Measurements from ENCODE around the gene RNF17. TPM values are rescaled to one million over a fixed set of nuclear protein-coding genes. Genes with fewer than 3 reads are reported as not detected.

RNF17 gene
- total RNA-seq, 2 donors from 2014 or later = not detected

DNA sequence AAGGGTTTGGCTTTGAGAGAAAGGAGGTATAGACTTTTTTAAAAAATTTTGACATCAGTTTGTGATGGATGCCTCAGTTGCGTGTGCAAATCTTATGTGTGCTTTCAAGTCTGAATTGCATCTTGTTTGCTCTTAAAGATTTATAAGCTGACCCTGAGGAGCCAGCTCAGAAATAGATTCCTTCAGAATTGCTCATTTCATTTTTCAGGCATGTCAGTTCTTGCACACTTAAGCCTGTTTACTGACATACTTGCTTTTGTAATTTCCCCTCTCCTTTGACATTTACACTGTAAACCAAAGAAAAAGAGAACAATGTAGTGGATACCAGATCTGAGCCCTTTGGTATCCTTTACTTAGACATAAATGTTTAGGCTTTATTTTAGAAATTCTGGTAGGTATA lies 87.6 kb downstream of the RNF17 start:
- Mint-ChIP-seq H3K4me1 (ENCODE audit: low read depth in 2 of 2) (no peaks in the 10 kb centered on the region), H3K9me3 (no peaks in the 10 kb centered on the region), H3K36me3 (no peaks in the 10 kb centered on the region), H3K27me3 (peaks cover 10 to 15% of the 10 kb centered on the region in 2 donors), H3K27ac (no peak overlapping the region), H3K4me3 (no peak overlapping the region)
- ATAC-seq = no peak
- no peak for DNase-seq (ENCODE audit: low spot score)

- DNase-seq (ENCODE audit: low spot score) (no peak), ATAC-seq (no peak)
- Mint-ChIP-seq H3K4me3 (no peak overlapping the region), H3K36me3 (no peaks in the 10 kb centered on the region), H3K4me1 (ENCODE audit: low read depth in 2 of 2) (no peaks in the 10 kb centered on the region), H3K27me3 (peaks cover 10 to 15% of the 10 kb centered on the region in 2 donors), H3K27ac (no peak overlapping the region), H3K9me3 (no peaks in the 10 kb centered on the region)
Observed at GRCh38 chr13:24854311-24854710, 90.3 kb downstream of the RNF17 start.

DNA sequence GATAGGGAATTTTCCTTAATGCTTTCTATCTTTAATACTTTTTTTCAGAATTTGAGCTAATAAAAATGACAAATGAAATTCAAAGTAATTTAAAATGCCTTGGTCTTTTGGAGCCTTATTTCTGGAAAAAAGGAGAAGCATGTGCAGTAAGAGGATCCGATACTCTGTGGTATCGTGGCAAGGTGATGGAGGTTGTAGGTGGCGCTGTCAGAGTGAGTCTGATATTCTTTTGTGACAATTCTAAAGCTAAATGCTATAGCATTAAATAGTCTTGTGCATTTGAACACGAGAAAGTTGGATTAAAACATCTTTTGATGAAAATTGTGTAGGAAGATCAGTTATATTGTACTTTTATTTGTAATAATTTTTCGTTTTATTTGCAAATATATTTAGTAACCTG lies 95.0 kb downstream of the RNF17 start:
- DNase-seq (ENCODE audit: low spot score) (no peak), ATAC-seq (no peak)
- peaks cover 5 to 7% of the 10 kb centered on the region in 2 donors for H3K27me3 Mint-ChIP-seq
- no peaks in the 10 kb centered on the region for H3K4me1 Mint-ChIP-seq (ENCODE audit: low read depth in 2 of 2)
- no peaks in the 10 kb centered on the region for H3K36me3 Mint-ChIP-seq
- H3K4me3 Mint-ChIP-seq = no peak overlapping the region
- H3K27ac Mint-ChIP-seq = no peak overlapping the region
- no peaks in the 10 kb centered on the region for H3K9me3 Mint-ChIP-seq

GRCh38 chr13:24860770-24861169 lies 96.8 kb downstream of the RNF17 start:
- Mint-ChIP-seq H3K4me3 (no peak overlapping the region), H3K4me1 (ENCODE audit: low read depth in 2 of 2) (peaks cover 0 to 11% of the 10 kb centered on the region in 2 donors), H3K9me3 (no peaks in the 10 kb centered on the region), H3K27ac (no peak overlapping the region), H3K36me3 (no peaks in the 10 kb centered on the region), H3K27me3 (peaks cover 6 to 8% of the 10 kb centered on the region in 2 donors)
- no peak for ATAC-seq
- DNase-seq (ENCODE audit: low spot score) = no peak

GRCh38 chr13:24861617-24862362 lies 97.8 kb downstream of the RNF17 start:
- H3K36me3 Mint-ChIP-seq = no peaks in the 10 kb centered on the region
- ATAC-seq (no peak), DNase-seq (ENCODE audit: low spot score) (no peak)
- H3K27me3 Mint-ChIP-seq = peaks cover 4 to 8% of the 10 kb centered on the region in 2 donors
- no peaks in the 10 kb centered on the region for H3K9me3 Mint-ChIP-seq
- no peak overlapping the region for H3K27ac Mint-ChIP-seq
- H3K4me1 Mint-ChIP-seq (ENCODE audit: low read depth in 2 of 2) = peaks cover 0 to 12% of the 10 kb centered on the region in 2 donors
- H3K4me3 Mint-ChIP-seq = no peak overlapping the region

DNA sequence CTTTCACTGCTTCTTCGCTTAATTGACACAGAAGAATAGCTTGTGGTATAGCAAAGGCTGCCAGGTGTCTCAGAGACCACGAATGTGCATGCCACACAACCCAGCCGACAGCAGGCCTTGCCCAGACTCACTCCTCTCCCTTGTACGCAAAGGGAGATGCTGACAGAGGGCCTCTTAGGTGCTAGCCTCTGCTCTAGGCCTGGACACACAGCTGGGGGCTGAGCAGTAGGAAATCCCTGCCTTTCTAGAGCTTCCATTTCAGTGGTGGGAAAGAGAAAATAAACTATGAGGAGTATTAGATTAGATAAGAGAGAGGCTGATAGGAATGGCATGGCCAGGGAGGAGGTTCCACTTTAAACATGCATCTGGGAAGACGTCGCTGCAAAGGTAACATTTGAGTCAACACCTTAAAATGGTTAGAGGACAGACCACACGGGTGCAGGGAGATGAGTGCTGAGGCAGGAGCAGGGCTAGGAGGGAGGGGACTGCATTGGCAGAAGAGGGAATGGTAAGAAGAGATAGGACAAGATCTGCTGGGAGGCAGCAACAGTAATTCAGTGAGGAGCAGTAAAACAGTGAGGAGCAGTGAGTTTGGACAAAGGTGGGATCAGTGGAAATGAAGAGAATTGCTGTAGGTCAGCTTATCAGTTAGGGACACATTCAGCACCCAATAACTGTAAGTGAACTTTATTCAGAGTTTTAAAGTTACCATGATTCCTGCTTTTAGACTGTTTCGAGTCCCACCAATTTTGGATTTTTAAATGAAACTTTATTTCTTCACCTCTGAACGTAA lies 100.0 kb downstream of the RNF17 start:
- no peaks in the 10 kb centered on the region for H3K9me3 Mint-ChIP-seq
- no peak overlapping the region for H3K4me3 Mint-ChIP-seq
- peaks cover 8 to 15% of the 10 kb centered on the region in 2 donors for H3K27me3 Mint-ChIP-seq
- H3K4me1 Mint-ChIP-seq (ENCODE audit: low read depth in 2 of 2) = peaks cover 0 to 12% of the 10 kb centered on the region in 2 donors
- DNase-seq (ENCODE audit: low spot score) = no peak
- H3K27ac Mint-ChIP-seq = no peak overlapping the region
- H3K36me3 Mint-ChIP-seq = no peaks in the 10 kb centered on the region
- ATAC-seq = peak in 1 of 2 donors; percentile 53

- DNase-seq (ENCODE audit: low spot score) = no peak
- H3K4me3 Mint-ChIP-seq = no peak overlapping the region
- peaks cover 0 to 12% of the 10 kb centered on the region in 2 donors for H3K4me1 Mint-ChIP-seq (ENCODE audit: low read depth in 2 of 2)
- H3K9me3 Mint-ChIP-seq = no peaks in the 10 kb centered on the region
- H3K36me3 Mint-ChIP-seq = no peaks in the 10 kb centered on the region
- H3K27me3 Mint-ChIP-seq = peaks cover 9 to 18% of the 10 kb centered on the region in 2 donors
- H3K27ac Mint-ChIP-seq = no peak overlapping the region
- ATAC-seq = no peak
Observed at GRCh38 chr13:24864579-24864978, 100.6 kb downstream of the RNF17 start.

GRCh38 chr13:24865163-24865953 lies 101.4 kb downstream of the RNF17 start:
- Mint-ChIP-seq H3K36me3 (no peaks in the 10 kb centered on the region), H3K27ac (no peak overlapping the region), H3K27me3 (peaks cover 10 to 18% of the 10 kb centered on the region in 2 donors), H3K9me3 (no peaks in the 10 kb centered on the region), H3K4me1 (ENCODE audit: low read depth in 2 of 2) (peaks cover 0 to 12% of the 10 kb centered on the region in 2 donors), H3K4me3 (no peak overlapping the region)
- DNase-seq (ENCODE audit: low spot score) = no peak
- no peak for ATAC-seq

DNA sequence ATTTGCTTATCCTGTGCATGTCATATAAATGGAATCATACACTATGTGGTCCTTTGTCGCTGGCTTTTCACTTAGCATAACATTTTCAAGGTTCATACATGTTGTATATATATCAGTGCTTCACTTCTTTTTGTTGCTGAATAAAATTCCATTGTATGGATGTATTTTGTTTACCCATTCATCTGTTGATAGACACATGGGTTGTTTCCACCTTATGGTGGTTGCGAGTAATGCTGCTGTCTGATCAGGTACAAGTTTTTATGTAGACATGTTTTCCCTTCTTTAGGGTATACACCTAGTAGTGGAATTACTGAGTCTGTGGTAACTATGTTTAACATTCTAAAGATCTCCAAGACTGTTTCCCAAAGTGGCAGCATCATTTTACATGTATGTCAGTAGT lies 102.5 kb downstream of the RNF17 start:
- Mint-ChIP-seq H3K4me3 (no peak overlapping the region), H3K27ac (no peak overlapping the region), H3K9me3 (no peaks in the 10 kb centered on the region), H3K36me3 (no peaks in the 10 kb centered on the region), H3K4me1 (ENCODE audit: low read depth in 2 of 2) (peaks cover 0 to 12% of the 10 kb centered on the region in 2 donors), H3K27me3 (peaks cover 14 to 18% of the 10 kb centered on the region in 2 donors)
- no peak for ATAC-seq
- DNase-seq (ENCODE audit: low spot score) = no peak

GRCh38 chr13:24868874-24869273 lies 104.9 kb downstream of the RNF17 start:
- no peak for ATAC-seq
- Mint-ChIP-seq H3K4me1 (ENCODE audit: low read depth in 2 of 2) (peaks cover 0 to 12% of the 10 kb centered on the region in 2 donors), H3K27me3 (peaks cover 16 to 20% of the 10 kb centered on the region in 2 donors), H3K27ac (no peak overlapping the region), H3K36me3 (no peaks in the 10 kb centered on the region), H3K4me3 (no peak overlapping the region), H3K9me3 (no peaks in the 10 kb centered on the region)
- DNase-seq (ENCODE audit: low spot score) = no peak

- Mint-ChIP-seq H3K9me3 (no peaks in the 10 kb centered on the region), H3K36me3 (no peaks in the 10 kb centered on the region), H3K27me3 (peaks cover 17 to 20% of the 10 kb centered on the region in 2 donors), H3K27ac (no peak overlapping the region), H3K4me3 (no peak overlapping the region), H3K4me1 (ENCODE audit: low read depth in 2 of 2) (peaks cover 0 to 5% of the 10 kb centered on the region in 2 donors)
- DNase-seq (ENCODE audit: low spot score) (no peak), ATAC-seq (no peak)
Observed at GRCh38 chr13:24870380-24870760, 106.4 kb downstream of the RNF17 start.

GRCh38 chr13:24875566-24875965 lies 111.6 kb downstream of the RNF17 start:
- no peaks in the 10 kb centered on the region for H3K9me3 Mint-ChIP-seq
- ATAC-seq = no peak
- DNase-seq (ENCODE audit: low spot score) = no peak
- peaks cover 17 to 18% of the 10 kb centered on the region in 2 donors for H3K27me3 Mint-ChIP-seq
- H3K4me1 Mint-ChIP-seq (ENCODE audit: low read depth in 2 of 2) = no peaks in the 10 kb centered on the region
- no peak overlapping the region for H3K4me3 Mint-ChIP-seq
- H3K36me3 Mint-ChIP-seq = no peaks in the 10 kb centered on the region
- H3K27ac Mint-ChIP-seq = no peak overlapping the region

DNA sequence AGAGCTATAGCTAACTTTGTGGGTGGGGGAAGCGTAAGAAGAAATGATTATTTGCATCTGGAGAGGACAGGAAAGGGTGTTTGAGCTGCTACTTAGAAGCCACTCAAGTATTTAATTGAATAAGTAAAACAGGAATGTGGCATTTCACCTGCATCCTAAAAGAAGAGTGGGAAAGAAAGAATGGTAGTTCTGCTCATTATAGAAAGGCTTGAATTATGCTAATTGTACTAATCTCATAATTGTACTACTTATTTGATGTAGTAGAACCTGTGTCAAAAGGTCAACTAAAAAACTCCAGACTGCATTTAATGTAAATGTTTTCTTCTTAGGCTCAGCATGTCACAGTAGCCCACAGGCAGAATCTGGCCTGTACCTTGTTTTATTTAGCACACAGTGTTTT lies 113.6 kb downstream of the RNF17 start:
- H3K4me1 Mint-ChIP-seq (ENCODE audit: low read depth in 2 of 2) = no peaks in the 10 kb centered on the region
- no peak overlapping the region for H3K27ac Mint-ChIP-seq
- ATAC-seq = no peak
- peaks cover 15 to 18% of the 10 kb centered on the region in 2 donors for H3K27me3 Mint-ChIP-seq
- no peak for DNase-seq (ENCODE audit: low spot score)
- no peaks in the 10 kb centered on the region for H3K9me3 Mint-ChIP-seq
- no peak overlapping the region for H3K4me3 Mint-ChIP-seq
- no peaks in the 10 kb centered on the region for H3K36me3 Mint-ChIP-seq

All from natural killer cell treated with Interleukin-12 subunit alpha and Interleukin-12 subunit beta and Interleukin-15 and Interleukin-18, amount 100 ng/mL, for 72 hours (primary cell).